Osteoblast (primary cell): Measurements from ENCODE around the gene CREB3L4. TPM values are rescaled to one million over a fixed set of nuclear protein-coding genes. Genes with fewer than 3 reads are reported as not detected.

ENCODE experiments used
- DNase-seq: peaks from one replicate; pipeline ENCODE4 v3.0.0; 2011; ENCODE audit warnings: low spot score, mixed read lengths; ENCODE audit not compliant: insufficient read length; ENCODE audit errors: missing footprints
- H2AFZ ChIP-seq: 2 replicates; pipeline ENCODE4 v1.6.0; 2011; ENCODE audit warnings: mild to moderate bottlenecking, low read length
- H3K27ac ChIP-seq: 2 replicates; pipeline ENCODE4 v1.5.1; 2011; ENCODE audit warnings: mild to moderate bottlenecking, low read depth, low read length, moderate library complexity
- H3K27me3 ChIP-seq: 2 replicates; pipeline ENCODE4 v1.6.0; 2012; ENCODE audit warnings: mild to moderate bottlenecking, control low read depth, inconsistent platforms, low read length, moderate library complexity; ENCODE audit not compliant: insufficient read depth
- H3K36me3 ChIP-seq: 2 replicates; pipeline ENCODE4 v1.5.1; 2011; ENCODE audit warnings: mild to moderate bottlenecking, low read length, control low read depth, moderate library complexity; ENCODE audit not compliant: insufficient read depth
- H3K4me1 ChIP-seq: 2 replicates; pipeline ENCODE4 v1.5.1; 2011; ENCODE audit warnings: mild to moderate bottlenecking, low read length, control low read depth, moderate library complexity; ENCODE audit not compliant: insufficient read depth
- H3K4me2 ChIP-seq: 2 replicates; pipeline ENCODE4 v1.6.0; 2011; ENCODE audit warnings: mild to moderate bottlenecking, low read length; ENCODE audit not compliant: insufficient read depth
- H3K4me3 ChIP-seq: fragments of 200-600 bp; sonication (generic); 3 replicates; pipeline ENCODE4 v1.5.1; 2012; ENCODE audit warnings: mild to moderate bottlenecking, low read length, inconsistent platforms; ENCODE audit not compliant: insufficient read depth
- H3K79me2 ChIP-seq: 2 replicates; pipeline ENCODE4 v1.6.0; 2012; ENCODE audit warnings: mild to moderate bottlenecking, low read length, control low read depth, inconsistent platforms; ENCODE audit not compliant: insufficient read depth
- H3K9me3 ChIP-seq: 2 replicates; pipeline ENCODE4 v1.5.1; 2011; ENCODE audit warnings: low read depth, low read length, control low read depth
- H4K20me1 ChIP-seq: 2 replicates; pipeline ENCODE4 v1.6.0; 2012; ENCODE audit warnings: mild to moderate bottlenecking, low read length, control low read depth; ENCODE audit not compliant: insufficient read depth
- CTCF ChIP-seq: IDR thresholded peaks from 2 replicates; pipeline ENCODE4 v1.5.1; 2011; ENCODE audit warnings: mild to moderate bottlenecking, low read depth, low read length, moderate library complexity; ENCODE audit errors: extremely low read depth
- total RNA-seq: library from RNA; depleted of rRNA; stranded (reverse); fragments of >200 nt; gene quantifications from 2 replicates; pipeline ENCODE4 v1.2.3, GENCODE V29; 2012

Gene CREB3L4
- total RNA-seq, 1 donor = 7.2 TPM

GRCh38 chr1:153962088-153963029 is 5.3 kb upstream of the CREB3L4 start:
- no peaks in the 10 kb centered on the region for H3K27me3 ChIP-seq
- peaks cover 38% of the 10 kb centered on the region for H3K4me1 ChIP-seq
- H3K9me3 ChIP-seq = no peaks in the 10 kb centered on the region
- peak overlapping the region; percentile 93 for H3K4me3 ChIP-seq
- peak overlapping the region; percentile 96 for H2AFZ ChIP-seq
- peaks cover 31% of the 10 kb centered on the region for H3K79me2 ChIP-seq
- H3K27ac ChIP-seq = peak overlapping the region; percentile 93
- peak overlapping the region; percentile 95 for H3K4me2 ChIP-seq
- H4K20me1 ChIP-seq = peaks cover 7% of the 10 kb centered on the region
- DNase-seq = peak; percentile 91
- no peak for TF ChIP-seq CTCF
- peaks cover 14% of the 10 kb centered on the region for H3K36me3 ChIP-seq

GRCh38 chr1:153963030-153963849 is 4.5 kb upstream of the CREB3L4 start, which contains the start of gene SLC39A1:
Gene SLC39A1, minus strand, starts transcription at chr1:153963537. Its CDS starts 822 bp downstream, at chr1:153962715.
- Histone ChIP-seq H2AFZ (peak within 1 kb of the TSS; percentile 96), H3K27me3 (no peaks in the 10 kb centered on the region), H3K9me3 (no peaks in the 10 kb centered on the region), H3K4me3 (peak within 1 kb of the TSS; percentile 93), H3K79me2 (peaks cover 23% of the 10 kb centered on the region), H3K4me1 (peaks cover 34% of the 10 kb centered on the region), H3K27ac (peak within 1 kb of the TSS; percentile 93), H4K20me1 (no peaks in the 10 kb centered on the region), H3K4me2 (peak within 1 kb of the TSS; percentile 95), H3K36me3 (peaks cover 14% of the 10 kb centered on the region)
- DNase-seq = peak; percentile 99
- no peak for TF ChIP-seq CTCF

- H3K4me1 ChIP-seq = peaks cover 36% of the 10 kb centered on the region
- peaks cover 21% of the 10 kb centered on the region for H3K79me2 ChIP-seq
- peaks cover 14% of the 10 kb centered on the region for H3K36me3 ChIP-seq
- peak overlapping the region; percentile 93 for H3K4me3 ChIP-seq
- peak; percentile 88 for DNase-seq
- H2AFZ ChIP-seq = peak overlapping the region; percentile 68
- no peaks in the 10 kb centered on the region for H4K20me1 ChIP-seq
- H3K4me2 ChIP-seq = peak overlapping the region; percentile 95
- H3K27me3 ChIP-seq = no peaks in the 10 kb centered on the region
- H3K9me3 ChIP-seq = no peaks in the 10 kb centered on the region
- no peak for TF ChIP-seq CTCF
- peak overlapping the region; percentile 93 for H3K27ac ChIP-seq
Measured at GRCh38 chr1:153963850-153964331, 3.8 kb upstream of the CREB3L4 start.
